ENCODE data around the gene CD300LF.

CD300LF gene

GRCh38 chr17:74712756-74713155, at the start of gene CD300LF:
Gene CD300LF, minus strand, starts transcription at chr17:74712923. Its CDS starts 57 bp downstream, at chr17:74712866.
- no peak for DNase-seq (ENCODE audit: low read depth in 3 of 3)

GRCh38 chr17:74761931-74762330, 49.2 kb upstream of the CD300LF start:
- DNase-seq (ENCODE audit: low read depth in 3 of 3) = no peak

GRCh38 chr17:74761419-74761818, 48.7 kb upstream of the CD300LF start:
- no peak for DNase-seq (ENCODE audit: low read depth in 3 of 3)

GRCh38 chr17:74760404-74761105, 47.8 kb upstream of the CD300LF start:
- no peak for DNase-seq (ENCODE audit: low read depth in 3 of 3)

- DNase-seq (ENCODE audit: low read depth in 3 of 3) = no peak
Measured at GRCh38 chr17:74759941-74760340, 47.2 kb upstream of the CD300LF start.

- DNase-seq (ENCODE audit: low read depth in 3 of 3) = peak in 1 of 3 experiments; percentile 45
Measured at GRCh38 chr17:74759243-74759801, 46.6 kb upstream of the CD300LF start.

GRCh38 chr17:74758848-74759168, 46.1 kb upstream of the CD300LF start:
- DNase-seq (ENCODE audit: low read depth in 3 of 3) = no peak

- no peak for DNase-seq (ENCODE audit: low read depth in 3 of 3)
Measured at GRCh38 chr17:74757931-74758847, 45.5 kb upstream of the CD300LF start.

- DNase-seq (ENCODE audit: low read depth in 3 of 3) = no peak
Measured at GRCh38 chr17:74757502-74757901, 44.8 kb upstream of the CD300LF start.

GRCh38 chr17:74756891-74757290, 44.2 kb upstream of the CD300LF start:
- no peak for DNase-seq (ENCODE audit: low read depth in 3 of 3)

GRCh38 chr17:74755533-74755932, 42.8 kb upstream of the CD300LF start:
- DNase-seq (ENCODE audit: low read depth in 3 of 3) = no peak

- DNase-seq (ENCODE audit: low read depth in 3 of 3) = no peak
Measured at GRCh38 chr17:74754832-74755231, 42.1 kb upstream of the CD300LF start.

- no peak for DNase-seq (ENCODE audit: low read depth in 3 of 3)
Measured at GRCh38 chr17:74752822-74753401, 40.2 kb upstream of the CD300LF start.

- no peak for DNase-seq (ENCODE audit: low read depth in 3 of 3)
Measured at GRCh38 chr17:74752415-74752814, 39.7 kb upstream of the CD300LF start.

- DNase-seq (ENCODE audit: low read depth in 3 of 3) = no peak
Measured at GRCh38 chr17:74750327-74751069, 37.8 kb upstream of the CD300LF start.

- no peak for DNase-seq (ENCODE audit: low read depth in 3 of 3)
Measured at GRCh38 chr17:74750039-74750326, 37.3 kb upstream of the CD300LF start.

GRCh38 chr17:74749279-74750038, 36.7 kb upstream of the CD300LF start:
- DNase-seq (ENCODE audit: low read depth in 3 of 3) = peak in 1 of 3 experiments; percentile 54

- DNase-seq (ENCODE audit: low read depth in 3 of 3) = peak; percentile 84 to 94 (median 93)
Measured at GRCh38 chr17:74748529-74749278, 36.0 kb upstream of the CD300LF start, which contains the start of gene NHERF1. Gene NHERF1, plus strand, starts transcription at chr17:74748628. Its CDS starts 219 bp downstream, at chr17:74748847.

GRCh38 chr17:74748279-74748528, 35.5 kb upstream of the CD300LF start:
- DNase-seq (ENCODE audit: low read depth in 3 of 3) = no peak

GRCh38 chr17:74746922-74747321, 34.2 kb upstream of the CD300LF start:
- no peak for DNase-seq (ENCODE audit: low read depth in 3 of 3)
